Activated T-helper 1 cell treated with anti-CD3 and anti-CD28 coated beads, Interleukin-12 subunit alpha, Interleukin-12 subunit beta, Interleukin-2, Interleukin-4 antibody, amounts not matched to agents 30 ng/mL and 10 ng/mL and 1 ng/mL, durations not matched to agents 14 hours and 24 hours and 36 hours (primary cell): Measurements from ENCODE around the gene GALNT1. TPM values are rescaled to one million over a fixed set of nuclear protein-coding genes. Genes with fewer than 3 reads are reported as not detected.
A peak's percentile ranks its signal among the peaks of the same experiment; 100 is the strongest.

Source experiments
- DNase-seq: peaks from one replicate; pipeline ENCODE4 v3.0.0; 2021; ENCODE audit warnings: low spot score
- H3K27ac Mint-ChIP-seq: one replicate; pipeline ENCODE4 v1.8.0; 2021; ENCODE audit warnings: mild to moderate bottlenecking, mixed read lengths
- H3K27me3 Mint-ChIP-seq: one replicate; pipeline ENCODE4 v1.8.0; 2022; ENCODE audit warnings: mild to moderate bottlenecking, moderate library complexity, mixed read lengths; ENCODE audit not compliant: insufficient read depth
- H3K36me3 Mint-ChIP-seq: one replicate; pipeline ENCODE4 v1.8.0; 2021; ENCODE audit warnings: low read depth, mixed read lengths
- H3K4me1 Mint-ChIP-seq: one replicate; pipeline ENCODE4 v1.8.0; 2021; ENCODE audit warnings: low read depth, mixed read lengths
- H3K4me3 Mint-ChIP-seq: one replicate; pipeline ENCODE4 v1.8.0; 2021; ENCODE audit warnings: mild to moderate bottlenecking, moderate library complexity, mixed read lengths
- H3K9me3 Mint-ChIP-seq: one replicate; pipeline ENCODE4 v1.8.0; 2021; ENCODE audit warnings: mixed read lengths
- intact Hi-C: fragments of 100-400 bp; cut with micrococcal nuclease; formaldehyde crosslinking; loops from one replicate; pipeline ENCODE4 v1.15.1; 2024
- total RNA-seq: library from RNA; stranded (reverse); gene quantifications from 2 replicates; pipeline ENCODE4 v1.2.3, GENCODE V29; 2022

Gene GALNT1
- total RNA-seq, 1 donor from 2014 or later: 53.5 TPM

- intact Hi-C loops: no loop called here
- no peak overlapping the region for H3K27ac Mint-ChIP-seq
- H3K27me3 Mint-ChIP-seq: peaks cover 2% of the 10 kb centered on the region
- no peaks in the 10 kb centered on the region for H3K4me1 Mint-ChIP-seq
- H3K9me3 Mint-ChIP-seq: peaks cover 17% of the 10 kb centered on the region
- no peak overlapping the region for H3K4me3 Mint-ChIP-seq
- DNase-seq: no peak
- peaks cover under 1% of the 10 kb centered on the region for H3K36me3 Mint-ChIP-seq
Observed at GRCh38 chr18:35740656-35741055, 159.1 kb downstream of the GALNT1 start.

GRCh38 chr18:35743916-35744315 lies 162.4 kb downstream of the GALNT1 start:
- Mint-ChIP-seq H3K4me3 (no peak overlapping the region), H3K4me1 (no peaks in the 10 kb centered on the region), H3K9me3 (peaks cover 16% of the 10 kb centered on the region), H3K27ac (no peak overlapping the region), H3K27me3 (peaks cover 2% of the 10 kb centered on the region), H3K36me3 (peaks cover 1% of the 10 kb centered on the region)
- DNase-seq: no peak
- intact Hi-C loops: no loop called here

- Mint-ChIP-seq H3K27me3 (peaks cover 3% of the 10 kb centered on the region), H3K4me1 (no peaks in the 10 kb centered on the region), H3K4me3 (no peak overlapping the region), H3K36me3 (peaks cover 1% of the 10 kb centered on the region), H3K27ac (no peak overlapping the region), H3K9me3 (peaks cover 16% of the 10 kb centered on the region)
- DNase-seq: no peak
- intact Hi-C loops: no loop called here
Observed at GRCh38 chr18:35745814-35746213, 164.3 kb downstream of the GALNT1 start.

- no peak for DNase-seq
- Mint-ChIP-seq H3K4me3 (no peak overlapping the region), H3K9me3 (peaks cover 16% of the 10 kb centered on the region), H3K27me3 (peaks cover 3% of the 10 kb centered on the region), H3K4me1 (no peaks in the 10 kb centered on the region), H3K27ac (no peak overlapping the region), H3K36me3 (peaks cover 1% of the 10 kb centered on the region)
- intact Hi-C loops: no loop called here
Observed at GRCh38 chr18:35746826-35747339, 165.3 kb downstream of the GALNT1 start.

GRCh38 chr18:35747894-35748472 lies 166.4 kb downstream of the GALNT1 start:
- no peak for DNase-seq
- H3K27ac Mint-ChIP-seq: no peak overlapping the region
- H3K27me3 Mint-ChIP-seq: peaks cover 3% of the 10 kb centered on the region
- no peak overlapping the region for H3K4me3 Mint-ChIP-seq
- peaks cover 1% of the 10 kb centered on the region for H3K36me3 Mint-ChIP-seq
- H3K4me1 Mint-ChIP-seq: no peaks in the 10 kb centered on the region
- peaks cover 16% of the 10 kb centered on the region for H3K9me3 Mint-ChIP-seq
- intact Hi-C loops: no loop called here

- no peak overlapping the region for H3K4me3 Mint-ChIP-seq
- H3K27me3 Mint-ChIP-seq: peaks cover 3% of the 10 kb centered on the region
- intact Hi-C loops: loop anchor here (10.0 kb wide), 1 partner anchor 825 kb away; no protein-coding TSS in a partner anchor
- peaks cover 1% of the 10 kb centered on the region for H3K36me3 Mint-ChIP-seq
- H3K4me1 Mint-ChIP-seq: no peaks in the 10 kb centered on the region
- H3K9me3 Mint-ChIP-seq: peaks cover 11% of the 10 kb centered on the region
- no peak for DNase-seq
- H3K27ac Mint-ChIP-seq: no peak overlapping the region
Observed at GRCh38 chr18:35749701-35750100, 168.2 kb downstream of the GALNT1 start.

GRCh38 chr18:35750929-35751328 lies 169.4 kb downstream of the GALNT1 start:
- H3K9me3 Mint-ChIP-seq: no peaks in the 10 kb centered on the region
- H3K4me1 Mint-ChIP-seq: no peaks in the 10 kb centered on the region
- peaks cover 1% of the 10 kb centered on the region for H3K27me3 Mint-ChIP-seq
- intact Hi-C loops: loop anchor here (10.0 kb wide), 1 partner anchor 824 kb away; no protein-coding TSS in a partner anchor
- H3K4me3 Mint-ChIP-seq: no peak overlapping the region
- DNase-seq: no peak
- H3K36me3 Mint-ChIP-seq: no peaks in the 10 kb centered on the region
- no peak overlapping the region for H3K27ac Mint-ChIP-seq

- intact Hi-C loops: loop anchor here (10.0 kb wide), 1 partner anchor 821 kb away; no protein-coding TSS in a partner anchor
- DNase-seq: no peak
- Mint-ChIP-seq H3K4me3 (no peak overlapping the region), H3K27me3 (peaks cover 7% of the 10 kb centered on the region), H3K36me3 (no peaks in the 10 kb centered on the region), H3K27ac (no peak overlapping the region), H3K9me3 (no peaks in the 10 kb centered on the region), H3K4me1 (no peaks in the 10 kb centered on the region)
Observed at GRCh38 chr18:35753306-35753910, 171.9 kb downstream of the GALNT1 start.

- Mint-ChIP-seq H3K9me3 (no peaks in the 10 kb centered on the region), H3K36me3 (no peaks in the 10 kb centered on the region), H3K4me3 (no peak overlapping the region), H3K4me1 (no peaks in the 10 kb centered on the region), H3K27me3 (peaks cover 11% of the 10 kb centered on the region), H3K27ac (no peak overlapping the region)
- intact Hi-C loops: loop anchor here (10.0 kb wide), 1 partner anchor 820 kb away; no protein-coding TSS in a partner anchor
- DNase-seq: no peak
Observed at GRCh38 chr18:35754464-35754863, 172.9 kb downstream of the GALNT1 start.

- no peaks in the 10 kb centered on the region for H3K36me3 Mint-ChIP-seq
- DNase-seq: no peak
- H3K27me3 Mint-ChIP-seq: peaks cover 10% of the 10 kb centered on the region
- intact Hi-C loops: loop anchor here (10.0 kb wide), 1 partner anchor 819 kb away; no protein-coding TSS in a partner anchor
- H3K4me1 Mint-ChIP-seq: no peaks in the 10 kb centered on the region
- no peak overlapping the region for H3K4me3 Mint-ChIP-seq
- H3K27ac Mint-ChIP-seq: no peak overlapping the region
- no peaks in the 10 kb centered on the region for H3K9me3 Mint-ChIP-seq
Observed at GRCh38 chr18:35755369-35755768, 173.8 kb downstream of the GALNT1 start.

GRCh38 chr18:35756506-35757117 lies 175.1 kb downstream of the GALNT1 start:
- H3K9me3 Mint-ChIP-seq: no peaks in the 10 kb centered on the region
- H3K4me3 Mint-ChIP-seq: no peak overlapping the region
- peaks cover 10% of the 10 kb centered on the region for H3K27me3 Mint-ChIP-seq
- no peaks in the 10 kb centered on the region for H3K4me1 Mint-ChIP-seq
- DNase-seq: peak; percentile 38
- no peak overlapping the region for H3K27ac Mint-ChIP-seq
- intact Hi-C loops: loop anchor here (1.0 to 10.0 kb wide), 6 partner anchors 168 to 818 kb away; no protein-coding TSS in a partner anchor
- no peaks in the 10 kb centered on the region for H3K36me3 Mint-ChIP-seq
